GM18909 (cell line): Measurements from ENCODE around the gene CGB1.
"Not testable (repeated sequence)": the region's sequence is repeated elsewhere in the genome, so short reads cannot be mapped to it uniquely, and the experiment has no call there.

Experiments used
- ATAC-seq: cut with Tn5 transposase; IDR thresholded peaks from one replicate; pipeline ENCODE4 v1.9.1; 2021; ENCODE audit warnings: mild to moderate bottlenecking; ENCODE audit not compliant: unreplicated experiment, poor library complexity

The CGB1 gene

DNA sequence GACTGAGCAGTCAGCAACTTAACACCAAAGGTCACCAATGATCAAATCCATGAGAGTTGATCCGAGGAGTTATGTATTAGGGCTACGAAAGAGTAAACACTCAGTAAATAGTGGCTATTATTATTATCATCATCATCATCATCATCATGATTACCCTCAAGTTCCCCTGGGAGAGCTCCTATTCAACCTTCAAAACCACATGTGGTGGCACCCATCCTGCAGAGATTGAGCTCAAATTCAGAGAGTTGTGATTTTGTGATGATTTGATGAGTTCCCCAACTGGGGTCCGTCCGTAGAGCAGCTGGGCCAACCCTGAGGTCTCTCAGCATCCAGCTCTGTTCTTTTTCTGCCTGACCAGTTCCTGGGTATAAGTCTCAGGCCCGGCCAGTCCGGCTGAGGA is 11.6 kb downstream of the CGB1 start:
- not testable (repeated sequence) for ATAC-seq

DNA sequence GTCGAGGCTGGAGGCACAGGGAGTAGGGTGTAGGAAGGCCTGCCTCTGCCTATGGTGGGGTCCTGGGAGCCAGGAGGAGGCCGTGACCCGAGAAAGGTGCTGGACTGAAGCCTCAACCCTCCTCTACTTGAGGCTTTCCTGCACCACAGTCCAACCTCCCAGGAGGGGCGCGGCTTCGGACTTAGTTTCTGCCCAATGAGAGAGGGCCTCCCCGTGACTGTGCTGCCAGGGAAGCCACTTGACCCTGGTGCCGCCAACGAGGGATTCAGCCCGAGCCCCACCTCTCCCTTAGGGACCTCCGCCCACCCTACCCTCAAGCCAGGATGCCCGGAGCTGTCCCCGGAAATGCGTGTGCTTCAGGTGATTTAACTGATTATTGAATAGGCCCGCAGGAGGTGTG is 12.5 kb downstream of the CGB1 start, which contains the start of gene CGB3:
CGB3 (minus strand) TSS at position 101 of the 400 bp plus-strand sequence. CDS start 362 bp downstream, outside the sequence.
- not testable (repeated sequence) for ATAC-seq

DNA sequence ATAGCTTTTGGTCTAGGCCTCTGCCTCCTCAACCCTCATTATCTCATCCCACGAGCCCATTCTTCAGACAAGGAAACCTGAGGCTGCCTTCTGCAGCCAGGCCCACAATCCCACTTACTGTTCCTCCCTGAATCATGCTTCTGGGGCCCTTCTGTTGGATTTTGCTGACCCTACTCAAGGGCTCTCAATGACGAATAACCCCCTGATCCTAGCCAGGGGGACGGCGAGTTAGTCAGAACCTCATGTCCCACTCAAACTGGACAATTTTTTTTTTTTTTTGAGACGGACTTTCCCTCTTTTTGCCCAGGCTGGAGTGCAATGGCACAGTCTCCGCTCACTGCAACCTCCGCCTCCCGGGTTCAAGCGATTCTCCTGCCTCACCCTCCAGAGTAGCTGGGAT is 14.6 kb downstream of the CGB1 start:
- no peak for ATAC-seq

DNA sequence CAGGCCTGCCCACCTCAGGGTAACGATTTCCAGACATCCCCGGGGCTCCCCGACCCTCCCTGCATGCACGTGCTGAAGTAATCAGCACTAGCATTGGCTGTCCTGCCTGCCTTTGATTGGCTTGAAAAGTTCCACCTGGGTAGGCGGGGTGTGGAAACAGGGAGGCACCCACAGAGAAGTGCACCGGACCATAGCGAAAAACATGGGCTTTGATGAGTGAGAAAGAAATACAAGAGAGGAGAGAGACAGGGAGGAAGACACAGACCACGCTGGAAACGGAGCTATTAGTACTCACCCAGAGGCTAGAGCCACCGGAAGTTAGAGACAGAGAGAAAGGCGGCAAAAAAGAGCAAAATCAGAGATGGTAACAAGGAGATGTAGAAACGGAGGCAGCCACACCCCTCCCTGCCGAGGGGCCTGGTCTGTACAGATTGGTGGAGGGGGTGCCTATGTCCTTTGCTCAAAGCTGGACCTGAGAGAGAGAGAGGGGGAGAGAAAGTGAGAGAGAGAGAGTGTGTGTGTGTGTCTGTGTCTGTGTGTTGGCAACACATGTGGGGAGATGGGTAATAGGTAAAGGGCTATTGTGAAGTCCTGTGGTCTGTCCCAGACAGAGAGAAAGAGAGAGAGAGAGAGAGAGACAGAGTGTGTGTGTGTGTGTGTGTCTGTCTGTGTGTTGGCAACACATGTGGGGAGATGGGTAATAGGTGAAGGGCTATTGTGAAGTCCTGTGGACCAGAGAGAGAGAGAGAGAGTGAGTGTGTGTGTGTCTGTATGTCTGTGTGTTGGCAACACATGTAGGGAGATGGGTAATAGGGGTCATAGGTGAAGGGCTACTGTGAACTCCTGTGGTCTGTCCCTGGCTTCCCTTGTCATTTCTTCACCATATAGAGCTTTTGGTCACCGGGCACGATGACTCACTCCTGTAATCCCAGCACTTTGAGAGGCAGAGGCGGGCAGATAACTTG is 15.5 kb downstream of the CGB1 start:
- ATAC-seq: no peak

DNA sequence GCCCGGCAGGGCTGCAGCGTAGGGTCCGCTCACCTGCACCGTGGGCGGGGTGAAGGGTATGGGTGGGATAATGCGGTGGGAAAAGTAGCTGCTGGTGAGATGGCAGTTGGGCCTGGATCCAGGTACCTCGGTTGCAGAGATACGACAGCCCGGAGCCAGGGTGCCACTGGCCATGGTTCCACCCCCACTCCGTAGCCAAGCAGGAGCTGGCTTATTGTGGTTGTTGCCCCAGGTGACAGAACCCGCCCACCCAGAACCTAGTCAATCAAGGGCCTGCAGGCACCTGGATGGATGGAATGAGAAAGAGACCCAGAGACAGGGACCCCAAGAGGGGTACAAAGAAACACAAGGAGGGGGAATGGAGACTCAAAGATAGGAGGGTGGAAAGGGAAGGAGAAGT is 16.4 kb downstream of the CGB1 start:
- ATAC-seq: no peak

DNA sequence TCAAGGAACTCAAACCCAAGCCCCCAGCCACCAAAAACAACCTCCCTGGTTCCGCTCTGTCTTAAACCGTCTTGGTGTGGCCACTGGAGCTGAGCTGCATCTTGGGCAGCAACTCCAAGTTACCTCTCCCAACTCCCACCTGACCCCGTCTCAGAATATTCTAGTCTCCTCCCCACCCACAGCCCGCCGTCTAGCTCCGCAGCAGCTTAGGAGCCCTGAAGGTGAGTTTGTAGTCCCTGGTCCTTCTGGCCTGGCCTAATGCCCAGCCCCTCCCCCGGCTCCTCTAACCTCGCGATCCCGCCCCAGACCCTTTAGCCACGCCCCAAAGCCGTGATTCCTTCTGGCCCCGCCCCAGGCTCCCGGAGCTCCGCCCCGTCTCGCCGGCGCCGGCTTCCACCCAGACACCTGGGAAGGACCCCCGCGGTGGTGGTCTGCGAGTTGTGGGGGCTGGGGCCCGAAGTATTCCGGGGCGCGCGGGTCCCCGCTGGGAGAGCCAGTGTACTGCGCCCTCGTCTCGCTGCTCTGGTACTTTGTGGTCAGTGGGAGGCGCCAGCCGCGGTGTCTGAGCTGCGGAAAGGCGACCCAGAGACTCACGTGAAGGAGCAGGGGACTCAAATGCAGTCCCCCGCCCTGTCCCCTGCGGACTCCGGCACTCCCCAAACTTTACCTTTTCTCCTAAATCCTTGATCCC is 17.3 kb downstream of the CGB1 start:
- no peak for ATAC-seq

DNA sequence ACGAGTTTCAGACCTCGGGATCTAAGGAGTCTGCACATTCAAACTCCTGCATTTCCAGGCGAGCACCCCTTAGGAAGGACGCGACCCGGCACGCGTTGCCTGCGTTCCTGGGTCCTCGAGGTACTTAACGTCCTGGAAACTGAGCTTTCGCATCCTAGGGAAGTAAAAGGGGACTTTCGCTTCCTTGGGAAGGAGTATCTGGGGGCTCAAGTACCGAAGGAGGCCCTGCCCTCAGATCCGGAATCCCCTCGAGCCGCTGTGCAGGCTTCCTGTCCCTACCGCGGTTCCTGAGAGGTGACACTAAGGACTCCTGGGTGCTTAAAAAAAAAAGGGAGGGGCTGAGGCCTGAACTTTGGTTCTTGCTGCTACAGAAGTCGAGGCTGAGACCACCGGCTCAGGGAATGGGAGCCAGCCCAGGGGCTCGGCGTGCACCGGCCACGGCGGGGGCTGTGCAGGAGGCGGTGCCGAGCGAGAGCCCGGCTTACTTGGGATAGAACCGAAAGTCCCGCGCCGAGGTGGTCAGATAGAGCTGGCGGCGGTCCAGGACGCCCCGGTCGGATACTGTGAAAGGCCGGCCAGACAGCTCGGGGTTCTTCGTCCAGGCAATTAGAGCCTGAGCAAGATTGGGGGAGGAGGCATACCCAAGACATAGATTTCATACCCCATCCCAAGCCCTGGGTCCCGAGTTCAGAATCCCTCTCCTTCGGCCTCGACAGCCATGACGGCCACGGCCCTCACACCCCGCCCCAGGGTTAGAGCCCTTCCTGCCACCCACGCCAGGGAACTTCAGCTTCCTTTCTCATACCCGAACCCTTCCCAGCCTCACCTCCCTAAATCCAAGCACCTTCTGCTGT is 18.1 kb downstream of the CGB1 start:
- not testable (repeated sequence) for ATAC-seq

DNA sequence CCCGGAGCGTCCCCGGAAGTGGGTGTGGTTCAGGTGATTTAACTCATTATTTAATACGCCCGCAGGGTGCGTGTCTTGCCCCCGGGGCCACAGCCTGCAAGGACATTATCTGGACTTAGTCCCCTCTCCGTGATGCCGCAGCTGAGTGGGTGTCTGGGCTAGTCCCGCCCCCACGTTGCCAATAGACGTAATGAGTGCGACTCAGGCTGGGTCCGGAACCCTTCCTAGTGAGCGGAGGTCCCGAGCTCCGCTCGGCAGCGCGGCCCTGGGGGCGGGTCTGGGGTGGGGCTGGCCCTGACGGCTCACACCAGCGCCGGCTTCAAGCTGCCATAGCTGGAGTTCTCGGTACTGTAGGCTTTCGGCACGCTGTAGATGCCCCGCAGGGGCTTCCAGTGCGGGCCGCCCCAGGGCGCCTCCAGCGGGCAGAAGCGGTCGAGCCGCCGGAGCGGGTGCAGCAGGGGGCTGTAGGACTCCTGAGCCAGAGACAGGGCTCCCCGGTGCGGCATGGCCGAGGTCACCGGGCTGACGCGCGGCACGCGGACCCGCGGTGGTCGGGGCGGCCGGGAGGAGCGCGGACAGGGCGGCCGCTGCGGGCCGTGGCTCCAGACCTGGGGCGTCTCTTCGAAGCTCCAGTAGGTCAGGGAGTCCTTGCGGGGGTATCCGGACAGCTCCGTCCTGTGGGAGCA is 18.9 kb downstream of the CGB1 start:
- ATAC-seq: no peak

DNA sequence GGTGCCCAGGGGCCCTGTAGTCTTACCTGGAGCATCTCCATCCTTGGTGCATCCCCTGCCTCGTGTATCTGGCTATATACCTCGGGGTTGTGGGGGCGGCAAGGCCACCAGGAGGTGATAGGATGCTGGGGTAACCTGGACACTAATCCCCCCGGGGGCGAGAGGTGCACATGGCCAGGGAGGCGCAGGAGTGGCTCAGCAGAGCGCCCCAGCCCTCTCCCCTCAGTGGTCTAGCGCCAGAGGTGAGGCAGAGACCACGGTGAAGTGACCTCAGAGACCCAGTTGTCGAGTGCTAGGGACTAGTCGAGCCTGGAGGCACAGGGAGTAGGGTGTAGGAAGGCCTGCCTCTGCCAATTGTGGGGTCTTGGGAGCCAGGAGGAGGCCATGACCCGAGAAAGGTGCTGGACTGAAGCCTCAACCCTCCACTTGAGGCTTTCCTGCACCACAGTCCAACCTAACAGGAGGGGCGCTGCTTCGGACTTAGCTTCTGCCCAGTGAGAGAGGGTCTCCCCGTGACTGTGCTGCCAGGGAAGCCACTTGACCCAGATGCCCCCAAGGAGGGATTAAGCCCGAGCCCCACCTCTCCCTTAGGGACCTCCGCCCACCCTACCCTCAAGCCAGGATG is 19.5 kb downstream of the CGB1 start, which contains the start of gene LHB:
LHB (minus strand) TSS at position 51 of the 625 bp plus-strand sequence; CDS start at position 41, 10 bp downstream.
- ATAC-seq: no peak

DNA sequence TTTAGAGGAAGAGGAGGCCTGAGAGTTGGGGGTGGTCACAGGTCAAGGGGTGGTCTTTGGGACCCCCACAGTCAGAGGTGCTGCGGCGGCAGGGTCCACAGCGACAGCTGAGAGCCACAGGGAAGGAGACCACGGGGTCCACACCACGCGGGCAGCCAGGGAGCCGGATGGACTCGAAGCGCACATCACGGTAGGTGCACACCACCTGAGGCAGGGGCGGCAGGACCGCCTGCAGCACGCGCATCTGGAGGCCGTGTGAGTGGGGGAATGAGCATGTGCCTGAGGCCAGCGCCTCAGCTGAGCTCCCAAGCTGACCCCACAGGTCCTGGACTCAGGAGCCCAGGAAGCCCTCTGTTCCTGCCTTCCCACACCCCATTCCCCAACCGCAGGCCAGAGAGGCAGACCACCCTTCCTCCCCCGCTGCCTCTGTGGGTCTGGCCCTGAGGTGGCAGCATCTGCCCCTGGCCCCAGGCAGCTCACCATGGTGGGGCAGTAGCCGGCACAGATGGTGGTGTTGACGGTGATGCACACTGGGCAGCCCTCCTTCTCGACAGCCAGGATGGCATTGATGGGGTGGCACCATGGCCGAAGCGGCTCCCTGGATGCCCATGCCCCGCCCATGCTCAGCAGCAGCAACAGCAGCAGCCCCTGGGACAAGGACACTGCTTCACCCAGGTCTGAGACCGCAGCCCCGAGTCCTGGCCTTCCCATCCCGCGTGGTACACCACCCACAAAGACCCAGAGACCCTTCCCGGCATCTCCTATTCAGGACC is 20.4 kb downstream of the CGB1 start:
- ATAC-seq: no peak

DNA sequence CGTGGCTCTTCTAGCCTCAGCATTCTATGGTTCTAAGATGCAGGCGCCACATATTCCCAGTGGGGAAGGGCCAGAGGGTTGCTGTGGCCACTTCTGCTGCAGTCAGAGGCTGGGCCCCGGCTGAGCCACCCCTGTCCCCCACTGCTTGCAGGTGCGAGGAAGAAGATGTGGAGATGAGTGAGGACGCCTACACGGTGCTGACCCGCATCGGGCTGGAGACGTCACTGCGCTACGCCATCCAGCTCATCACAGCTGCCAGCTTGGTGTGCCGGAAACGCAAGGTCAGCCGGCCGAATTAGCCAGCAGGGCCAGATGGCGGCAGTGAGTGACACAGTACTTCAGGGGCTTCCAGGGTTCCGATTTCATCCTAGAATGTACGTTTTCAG is 21.8 kb downstream of the CGB1 start:
- ATAC-seq: no peak

DNA sequence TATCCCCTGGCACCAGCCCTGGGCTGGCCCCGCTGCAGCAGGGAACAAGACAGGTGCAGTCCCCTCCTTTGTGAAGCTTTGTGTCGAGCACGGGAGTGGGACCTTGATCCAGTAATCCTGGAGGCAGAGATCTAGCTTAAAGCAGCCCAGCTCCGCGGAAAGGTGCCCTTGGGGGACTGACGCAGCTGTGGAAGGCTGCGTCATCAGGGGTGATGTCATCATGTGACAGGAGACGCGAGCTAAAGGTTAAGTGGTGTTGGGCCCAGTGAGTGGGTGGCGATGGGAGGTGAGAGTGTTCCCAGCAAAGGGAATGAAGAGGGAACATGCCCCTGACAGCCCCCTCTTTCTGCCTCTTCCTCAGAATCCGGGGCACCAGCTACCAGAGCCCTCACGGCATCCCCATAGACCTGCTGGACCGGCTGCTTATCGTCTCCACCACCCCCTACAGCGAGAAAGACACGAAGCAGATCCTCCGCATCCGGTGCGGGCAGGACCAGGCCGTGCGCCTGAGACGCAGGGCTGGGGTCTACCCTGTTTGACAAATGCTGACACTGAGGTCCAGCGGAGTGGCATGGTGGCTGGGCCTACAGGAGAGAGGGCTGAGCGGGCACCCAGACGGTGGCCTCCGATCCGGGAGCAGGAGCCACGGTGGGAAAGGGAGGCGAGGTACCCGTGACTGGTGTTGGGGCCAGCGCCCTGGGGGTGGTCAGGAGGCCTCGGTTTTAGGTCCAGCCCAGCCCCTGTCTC is 22.4 kb downstream of the CGB1 start:
- no peak for ATAC-seq

DNA sequence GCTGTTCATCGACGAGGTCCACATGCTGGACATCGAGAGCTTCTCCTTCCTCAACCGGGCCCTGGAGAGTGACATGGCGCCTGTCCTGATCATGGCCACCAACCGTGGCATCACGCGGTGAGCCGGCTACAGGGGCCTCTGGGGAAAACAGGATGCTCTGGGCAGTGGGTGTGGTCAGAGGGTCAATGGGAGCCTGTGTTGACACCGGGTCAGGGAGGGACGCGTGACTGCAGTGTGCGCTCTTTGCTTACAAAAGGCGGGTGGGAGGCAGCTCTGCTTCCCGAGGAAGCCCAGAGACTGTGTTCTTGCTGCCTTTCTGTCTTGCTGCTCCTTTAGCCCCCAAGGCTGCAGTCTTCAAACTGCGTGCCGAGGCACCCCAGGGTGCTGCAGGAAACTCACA is 25.5 kb downstream of the CGB1 start:
- ATAC-seq: no peak

DNA sequence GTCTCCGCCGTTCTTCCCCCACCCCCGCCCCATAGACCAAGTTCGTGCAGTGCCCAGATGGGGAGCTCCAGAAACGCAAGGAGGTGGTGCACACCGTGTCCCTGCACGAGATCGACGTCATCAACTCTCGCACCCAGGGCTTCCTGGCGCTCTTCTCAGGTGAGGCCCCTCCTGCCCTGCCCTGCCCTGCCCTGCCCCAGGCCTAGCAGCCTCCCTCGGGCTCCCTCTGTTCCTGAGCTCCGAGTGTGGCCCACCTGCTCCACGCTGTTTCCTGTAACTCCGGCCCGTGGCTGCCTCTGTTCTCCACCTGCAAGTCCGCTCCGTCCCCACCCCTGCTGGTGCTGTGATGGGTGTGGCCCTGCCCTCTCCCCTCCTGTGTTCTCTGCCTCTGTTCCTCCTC is 26.2 kb downstream of the CGB1 start:
- ATAC-seq: no peak

DNA sequence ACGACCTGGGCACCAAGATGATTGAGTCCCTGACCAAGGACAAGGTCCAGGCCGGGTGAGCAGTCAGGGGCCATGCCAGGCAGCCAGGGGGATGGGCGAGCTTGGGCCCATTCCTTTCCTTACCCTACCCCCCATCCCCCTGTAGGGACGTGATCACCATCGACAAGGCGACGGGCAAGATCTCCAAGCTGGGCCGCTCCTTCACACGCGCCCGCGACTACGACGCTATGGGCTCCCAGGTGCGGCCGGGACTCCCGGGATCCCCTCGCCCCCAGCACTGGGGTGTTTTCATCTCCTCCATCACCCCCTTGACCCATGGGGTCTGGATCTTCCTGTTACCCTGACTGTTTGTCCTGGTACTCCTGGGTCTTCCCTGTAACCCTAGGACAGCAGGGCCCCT is 26.9 kb downstream of the CGB1 start:
- no peak for ATAC-seq

DNA sequence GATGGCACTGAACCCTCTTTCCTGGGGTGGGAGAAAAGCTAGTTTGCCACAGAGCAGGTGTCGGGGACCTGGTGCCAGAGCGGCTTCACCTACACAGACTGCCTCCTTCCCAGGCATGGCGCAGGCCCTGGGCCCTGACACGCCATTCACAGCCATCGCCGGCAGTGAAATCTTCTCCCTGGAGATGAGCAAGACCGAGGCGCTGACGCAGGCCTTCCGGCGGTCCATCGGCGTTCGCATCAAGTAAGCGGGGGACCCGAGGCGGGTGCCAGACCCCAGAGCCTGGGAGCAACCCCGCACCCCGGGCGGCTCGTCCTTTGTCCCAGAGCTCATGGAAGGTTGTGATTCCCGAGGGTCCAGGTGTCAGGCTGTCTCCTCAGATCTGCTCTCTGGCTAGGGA is 29.8 kb downstream of the CGB1 start:
- no peak for ATAC-seq

DNA sequence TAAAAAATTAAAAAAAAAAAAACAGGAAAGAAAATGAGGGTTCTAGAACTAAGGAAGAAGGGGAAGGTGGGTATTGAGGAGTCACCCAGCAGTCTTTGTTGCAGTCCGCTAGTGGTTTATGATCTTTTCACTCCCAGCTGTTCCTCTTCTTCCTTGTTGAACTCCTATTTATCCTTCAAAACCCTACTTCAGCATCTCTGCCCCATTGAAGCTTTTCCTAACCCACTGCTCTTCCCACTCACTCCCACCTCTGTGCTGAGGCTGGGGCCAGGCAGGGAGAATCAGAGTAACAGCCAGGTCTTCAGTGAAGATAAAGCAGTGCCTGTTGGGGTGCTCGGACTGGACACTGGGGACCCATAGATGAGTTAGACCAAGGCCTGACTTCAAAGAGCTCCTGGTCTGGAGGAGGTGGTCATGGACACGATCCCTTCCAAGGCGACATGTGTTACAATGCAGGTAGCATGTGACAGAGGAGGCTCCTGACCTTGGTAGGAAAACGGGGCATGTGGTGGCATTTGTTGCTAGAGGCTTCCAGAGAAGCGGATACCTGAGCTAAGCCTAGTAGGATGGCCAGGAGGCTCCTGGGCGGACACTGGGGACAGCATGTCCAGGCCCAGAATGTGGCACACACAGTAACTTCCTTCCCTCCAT is 31.6 kb downstream of the CGB1 start:
- no peak for ATAC-seq

DNA sequence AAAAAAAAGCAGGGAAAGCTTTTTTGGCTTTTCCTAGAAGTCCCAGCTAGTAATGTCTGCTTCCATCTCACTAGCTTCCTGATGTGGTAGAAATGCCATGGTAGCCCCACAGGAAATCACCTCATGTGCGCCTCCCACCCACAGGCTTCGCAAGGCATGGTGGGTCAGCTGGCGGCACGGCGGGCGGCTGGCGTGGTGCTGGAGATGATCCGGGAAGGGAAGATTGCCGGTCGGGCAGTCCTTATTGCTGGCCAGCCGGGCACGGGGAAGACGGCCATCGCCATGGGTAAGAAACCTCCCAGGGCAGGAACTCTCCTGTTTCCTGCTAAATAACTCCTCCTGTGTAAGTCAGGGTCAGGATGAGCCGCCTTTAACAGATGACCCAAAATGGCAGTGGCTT is 32.6 kb downstream of the CGB1 start:
- no peak for ATAC-seq
